GM18498 (cell line): Measurements from ENCODE around the gene LTF.
A peak's percentile ranks its signal among the peaks of the same experiment; 100 is the strongest.
"Not testable (repeated sequence)": the region's sequence is repeated elsewhere in the genome, so short reads cannot be mapped to it uniquely, and the experiment has no call there.

Experiments used
- ATAC-seq: cut with Tn5 transposase; IDR thresholded peaks from one replicate; pipeline ENCODE4 v1.9.1; 2021; ENCODE audit warnings: mild to moderate bottlenecking, moderate library complexity; ENCODE audit not compliant: unreplicated experiment

LTF gene

GRCh38 chr3:46447228-46447985 is 17.3 kb downstream of the LTF start:
- ATAC-seq, result no peak

- no peak for ATAC-seq
Observed at GRCh38 chr3:46442576-46443530, 21.9 kb downstream of the LTF start.

GRCh38 chr3:46440531-46441294 is 24.0 kb downstream of the LTF start:
- ATAC-seq, result peak; percentile 96

GRCh38 chr3:46438831-46439230 is 25.9 kb downstream of the LTF start:
- ATAC-seq, result no peak

- ATAC-seq, result no peak
Observed at GRCh38 chr3:46435081-46435726, 29.5 kb downstream of the LTF start.

- no peak for ATAC-seq
Observed at GRCh38 chr3:46433841-46434240, 30.9 kb downstream of the LTF start.

GRCh38 chr3:46433118-46433517 is 31.6 kb downstream of the LTF start:
- ATAC-seq, result not testable (repeated sequence)

GRCh38 chr3:46431905-46432304 is 32.8 kb downstream of the LTF start:
- not testable (repeated sequence) for ATAC-seq

- ATAC-seq, result not testable (repeated sequence)
Observed at GRCh38 chr3:46430879-46431278, 33.8 kb downstream of the LTF start.

GRCh38 chr3:46429671-46430070 is 35.0 kb downstream of the LTF start:
- ATAC-seq, result no peak

GRCh38 chr3:46429250-46429649 is 35.5 kb downstream of the LTF start:
- ATAC-seq, result no peak

GRCh38 chr3:46427916-46428833 is 36.5 kb downstream of the LTF start:
- no peak for ATAC-seq

- ATAC-seq, result not testable (repeated sequence)
Observed at GRCh38 chr3:46427404-46427803, 37.3 kb downstream of the LTF start.

- ATAC-seq, result not testable (repeated sequence)
Observed at GRCh38 chr3:46426476-46426875, 38.2 kb downstream of the LTF start.

- ATAC-seq, result no peak
Observed at GRCh38 chr3:46423588-46423987, 41.1 kb downstream of the LTF start.

- ATAC-seq, result no peak
Observed at GRCh38 chr3:46422617-46423016, 42.1 kb downstream of the LTF start.

- ATAC-seq, result no peak
Observed at GRCh38 chr3:46420931-46421330, 43.8 kb downstream of the LTF start.

GRCh38 chr3:46419816-46420215 is 44.9 kb downstream of the LTF start:
- ATAC-seq, result no peak

GRCh38 chr3:46417841-46418611 is 46.7 kb downstream of the LTF start:
- ATAC-seq, result no peak
